ENCODE measurements around the gene GCAT.

Gene GCAT

DNA sequence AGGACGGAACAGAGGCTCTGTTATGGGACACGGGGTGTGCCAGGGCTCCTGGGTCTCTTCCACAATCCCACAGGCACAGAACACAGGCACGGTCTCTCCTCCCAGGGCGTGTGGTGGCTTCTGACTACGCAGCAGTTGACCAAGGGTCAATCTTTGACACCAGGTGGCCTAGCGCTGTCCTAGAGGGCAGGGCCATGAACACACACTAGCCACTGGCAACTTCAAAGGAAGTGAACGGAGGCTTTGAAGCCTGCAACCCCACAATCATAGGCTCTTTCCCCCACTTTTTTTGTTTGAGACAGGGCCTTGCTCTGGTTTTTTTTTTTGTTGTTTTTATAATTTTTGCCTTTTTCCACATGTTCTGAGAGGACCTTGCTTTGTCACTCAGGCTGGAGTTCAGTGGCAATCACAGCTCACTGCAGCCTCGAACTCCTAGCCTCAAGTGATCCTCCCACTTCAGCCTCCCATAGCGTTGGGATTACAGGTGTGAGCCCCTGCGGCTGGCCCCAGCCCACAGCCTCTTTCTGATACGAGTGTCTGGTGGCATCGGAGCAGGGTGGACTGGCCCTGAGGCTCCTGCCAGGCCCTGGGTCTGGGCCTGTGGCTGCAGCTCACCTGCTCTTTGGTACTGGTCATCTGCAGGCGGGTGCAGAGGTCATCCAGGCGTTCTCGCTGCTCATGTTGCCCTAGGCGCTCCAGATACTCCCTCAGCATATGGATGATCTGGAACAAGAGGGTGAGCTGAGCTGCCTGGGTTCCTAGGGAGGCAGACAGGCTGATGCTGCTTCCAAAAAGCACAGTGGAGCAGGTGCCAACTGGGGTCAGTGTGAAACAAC is 24.5 kb downstream of the GCAT start:
- H3K4me2 ChIP-seq: no peak overlapping the region
- no peak overlapping the region for H3K9ac ChIP-seq
- H3K4me3 ChIP-seq: no peak overlapping the region
- H3K27ac ChIP-seq: no peak overlapping the region
- TF ChIP-seq Cebpa-rat (IDR thresholded peaks at IDR 0.05): no peak
- no peaks in the 10 kb centered on the region for H3K4me1 ChIP-seq
- no peaks in the 10 kb centered on the region for H3K9me3 ChIP-seq
- peaks cover 88% of the 10 kb centered on the region for H3K36me3 ChIP-seq
- H4K20me1 ChIP-seq: no peaks in the 10 kb centered on the region
- H3K27me3 ChIP-seq: no peaks in the 10 kb centered on the region

DNA sequence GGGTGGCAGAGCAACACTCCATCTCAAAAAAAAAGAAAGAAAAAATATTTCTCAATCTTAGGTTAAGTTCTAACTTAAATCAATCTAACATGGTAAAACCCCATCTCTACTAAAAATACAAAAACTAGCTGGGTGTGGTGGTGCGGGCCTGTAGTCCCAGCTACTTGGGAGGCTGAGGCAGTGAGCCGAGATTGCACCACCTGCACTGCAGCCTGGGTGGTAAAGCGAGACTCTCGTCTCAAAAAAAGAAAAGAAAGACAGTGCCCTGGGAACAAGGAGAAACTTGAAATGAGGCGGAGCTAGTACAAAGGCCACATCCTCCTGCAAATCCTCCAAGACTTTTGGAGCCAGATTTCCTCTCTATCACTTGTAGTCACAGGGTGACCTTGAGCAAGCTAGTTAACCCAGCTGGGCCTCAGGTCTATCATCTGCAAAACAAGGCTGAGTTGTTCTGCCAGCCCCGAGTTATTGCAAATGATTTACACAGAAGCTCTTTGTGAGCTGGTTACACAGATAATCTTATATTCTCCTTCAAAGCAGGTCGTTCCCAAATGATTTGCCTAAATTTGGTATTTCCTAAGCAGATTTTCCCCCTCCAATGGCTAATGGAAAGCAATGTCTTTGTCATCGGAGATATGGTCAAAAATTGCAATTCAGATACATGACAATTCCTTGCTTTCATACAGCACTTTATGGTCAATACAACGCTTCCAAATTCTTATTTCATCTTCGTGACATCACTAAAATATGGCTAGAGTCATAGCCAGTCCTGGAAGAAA is 34.5 kb downstream of the GCAT start:
- Histone ChIP-seq H3K4me1 (peaks cover 17% of the 10 kb centered on the region), H3K27ac (no peak overlapping the region), H3K4me2 (peak overlapping the region; percentile 88), H3K4me3 (no peak overlapping the region), H3K9ac (no peak overlapping the region), H3K36me3 (peaks cover 37% of the 10 kb centered on the region), H3K27me3 (no peaks in the 10 kb centered on the region), H3K9me3 (peaks cover 8% of the 10 kb centered on the region), H4K20me1 (peaks cover 22% of the 10 kb centered on the region)
- no peak for TF ChIP-seq Cebpa-rat (IDR thresholded peaks at IDR 0.05)

DNA sequence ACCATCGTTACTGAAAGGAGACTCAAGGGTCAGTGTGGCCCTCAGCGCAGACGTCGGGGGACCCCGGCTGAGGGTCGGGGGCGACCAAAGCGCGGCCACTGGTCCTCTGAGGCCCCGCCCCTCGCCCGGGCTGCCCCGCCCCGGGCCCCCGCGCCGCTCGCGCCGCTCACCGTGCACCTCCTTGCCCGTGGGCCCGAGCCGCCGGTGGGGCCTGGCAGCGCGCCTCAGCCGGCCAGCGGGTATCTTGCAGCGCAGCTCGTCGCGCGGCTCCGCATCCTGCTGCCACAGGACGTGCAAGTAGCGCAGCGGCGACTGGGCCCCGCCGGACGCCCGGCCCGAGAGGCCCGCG is 36.0 kb downstream of the GCAT start:
- peak overlapping the region; percentile 80 for H3K27ac ChIP-seq
- peaks cover 22% of the 10 kb centered on the region for H3K36me3 ChIP-seq
- H3K9ac ChIP-seq: peak overlapping the region; percentile 87
- H3K27me3 ChIP-seq: no peaks in the 10 kb centered on the region
- H3K4me2 ChIP-seq: peak overlapping the region; percentile 88
- peaks cover 27% of the 10 kb centered on the region for H3K4me1 ChIP-seq
- H3K4me3 ChIP-seq: peak overlapping the region; percentile 91
- H3K9me3 ChIP-seq: peaks cover 8% of the 10 kb centered on the region
- H4K20me1 ChIP-seq: peaks cover 22% of the 10 kb centered on the region
- no peak for TF ChIP-seq Cebpa-rat (IDR thresholded peaks at IDR 0.05)

DNA sequence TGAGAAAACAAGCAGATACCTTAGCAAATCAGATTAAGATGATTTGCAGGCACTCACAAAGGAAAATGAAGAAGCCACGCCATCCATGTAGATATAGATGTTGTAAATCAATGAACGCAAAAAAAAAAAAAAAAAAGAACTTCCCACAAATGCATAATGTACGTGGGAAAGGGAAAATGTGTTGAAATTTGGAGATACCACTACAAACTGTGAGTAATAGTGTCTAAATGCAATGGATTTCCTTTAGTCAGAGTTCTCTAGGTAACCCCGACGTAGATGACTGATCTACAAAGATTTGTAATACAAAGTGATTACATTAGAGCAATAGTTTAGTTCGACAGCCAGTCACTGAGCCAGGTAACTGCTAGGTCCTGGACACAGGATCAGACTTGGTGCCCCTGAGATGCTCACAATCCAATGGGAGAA is 37.2 kb downstream of the GCAT start:
- Histone ChIP-seq H3K36me3 (peaks cover 10% of the 10 kb centered on the region), H3K4me2 (peak overlapping the region; percentile 46), H3K9me3 (peaks cover 8% of the 10 kb centered on the region), H3K4me3 (peak overlapping the region; percentile 91), H4K20me1 (peaks cover 25% of the 10 kb centered on the region), H3K4me1 (peaks cover 30% of the 10 kb centered on the region), H3K9ac (no peak overlapping the region), H3K27me3 (no peaks in the 10 kb centered on the region), H3K27ac (0 out of 2 replicates have a peak overlapping the region, but pooled peaks have one; percentile 32)
- no peak for TF ChIP-seq Cebpa-rat (IDR thresholded peaks at IDR 0.05)

DNA sequence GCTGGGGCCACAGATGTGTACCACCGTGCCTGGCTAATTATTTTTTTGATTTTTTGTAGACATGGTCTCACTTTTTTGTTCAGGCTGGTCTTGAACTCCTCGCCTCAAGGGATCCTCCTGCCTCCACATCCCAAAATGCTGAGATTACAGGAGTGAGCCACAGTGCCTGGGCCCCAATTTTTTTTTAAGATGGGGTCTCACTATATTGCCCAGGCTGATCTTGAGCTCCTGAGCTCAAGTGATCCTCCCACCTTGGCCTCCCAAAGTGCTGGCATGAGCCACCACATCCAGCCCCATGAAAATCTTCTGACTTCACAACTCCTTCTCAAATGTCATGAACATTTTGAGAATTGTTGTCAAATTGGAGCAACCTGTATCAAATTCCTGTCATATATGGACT is 38.7 kb downstream of the GCAT start:
- no peak for TF ChIP-seq Cebpa-rat (IDR thresholded peaks at IDR 0.05)
- Histone ChIP-seq H4K20me1 (peaks cover 40% of the 10 kb centered on the region), H3K27ac (no peak overlapping the region), H3K4me3 (no peak overlapping the region), H3K9me3 (peaks cover 8% of the 10 kb centered on the region), H3K9ac (no peak overlapping the region), H3K36me3 (peaks cover 8% of the 10 kb centered on the region), H3K4me2 (no peak overlapping the region), H3K27me3 (no peaks in the 10 kb centered on the region), H3K4me1 (peaks cover 44% of the 10 kb centered on the region)

DNA sequence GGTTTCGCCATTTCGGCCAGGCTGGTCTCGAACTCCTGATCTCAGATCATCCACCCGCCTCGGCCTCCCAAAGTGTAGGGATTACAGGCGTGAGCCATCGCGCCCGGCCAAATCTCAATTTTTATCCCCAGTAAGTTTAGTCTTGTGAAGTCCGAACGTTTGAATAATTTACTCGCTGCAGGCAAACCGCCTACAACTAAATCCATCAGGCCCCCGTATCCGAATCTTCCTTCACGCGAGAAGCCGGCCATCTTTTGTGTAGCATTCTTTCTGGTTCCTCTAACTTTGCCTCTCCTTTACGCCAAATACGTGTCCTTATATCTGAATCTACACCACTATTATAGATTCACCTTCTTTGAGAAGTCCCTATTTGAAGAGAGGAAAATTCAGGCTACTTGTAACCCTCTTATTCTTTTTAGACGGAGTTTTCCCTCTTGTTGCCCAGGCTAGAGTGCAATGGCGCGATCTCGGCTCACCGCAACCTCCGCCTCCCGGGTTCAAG is 40.9 kb downstream of the GCAT start:
- H3K4me3 ChIP-seq: peak overlapping the region; percentile 89
- peak overlapping the region; percentile 91 for H3K27ac ChIP-seq
- peaks cover 8% of the 10 kb centered on the region for H3K9me3 ChIP-seq
- H3K9ac ChIP-seq: peak overlapping the region; percentile 93
- peaks cover 30% of the 10 kb centered on the region for H3K36me3 ChIP-seq
- no peak for TF ChIP-seq Cebpa-rat (IDR thresholded peaks at IDR 0.05)
- peaks cover 27% of the 10 kb centered on the region for H3K4me1 ChIP-seq
- H3K27me3 ChIP-seq: no peaks in the 10 kb centered on the region
- H3K4me2 ChIP-seq: peak overlapping the region; percentile 93
- H4K20me1 ChIP-seq: peaks cover 44% of the 10 kb centered on the region

DNA sequence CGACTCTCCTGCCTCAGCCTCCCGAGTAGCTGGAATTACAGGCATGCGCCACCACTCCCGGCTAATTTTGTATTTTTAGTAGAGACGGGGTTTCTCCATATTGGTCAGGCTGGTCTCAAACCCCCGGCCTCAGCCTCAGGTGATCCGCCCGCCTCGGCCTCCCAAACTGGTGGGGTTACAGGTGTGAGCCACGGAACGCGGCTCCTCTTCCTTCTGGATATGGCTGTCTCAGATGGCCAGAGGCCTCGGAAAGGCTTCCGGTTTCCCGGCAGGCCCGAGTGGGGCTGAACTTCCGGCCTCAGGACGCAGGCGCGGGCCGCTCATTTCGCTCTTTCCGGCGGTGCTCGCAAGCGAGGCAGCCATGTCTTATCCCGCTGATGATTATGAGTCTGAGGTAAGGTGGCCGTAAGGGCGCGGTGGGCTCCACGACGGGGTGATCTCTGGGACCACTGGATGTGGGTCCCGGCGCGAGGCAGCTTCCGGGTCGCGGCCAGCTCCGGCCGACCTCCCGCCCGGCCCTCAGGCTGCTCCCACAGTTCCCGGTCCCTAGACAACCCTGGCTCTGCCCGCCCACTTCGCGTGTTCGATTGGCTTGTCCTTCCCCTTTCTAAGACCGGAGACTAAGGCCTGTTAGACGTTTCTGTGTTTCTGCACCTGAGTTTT is 41.5 kb downstream of the GCAT start, which contains the start of gene EIF3L:
TSS of gene EIF3L (plus strand) at position 331 of the 663 bp plus-strand sequence. CDS start at position 362, 31 bp downstream.
- H3K36me3 ChIP-seq: peaks cover 35% of the 10 kb centered on the region
- H3K4me2 ChIP-seq: peak within 1 kb of the TSS; percentile 93
- peaks cover 27% of the 10 kb centered on the region for H3K4me1 ChIP-seq
- no peaks in the 10 kb centered on the region for H3K27me3 ChIP-seq
- no peak for TF ChIP-seq Cebpa-rat (IDR thresholded peaks at IDR 0.05)
- H3K27ac ChIP-seq: peak within 1 kb of the TSS; percentile 91
- H3K9ac ChIP-seq: peak within 1 kb of the TSS; percentile 93
- H3K9me3 ChIP-seq: peaks cover 8% of the 10 kb centered on the region
- peaks cover 46% of the 10 kb centered on the region for H4K20me1 ChIP-seq
- H3K4me3 ChIP-seq: peak within 1 kb of the TSS; percentile 89

DNA sequence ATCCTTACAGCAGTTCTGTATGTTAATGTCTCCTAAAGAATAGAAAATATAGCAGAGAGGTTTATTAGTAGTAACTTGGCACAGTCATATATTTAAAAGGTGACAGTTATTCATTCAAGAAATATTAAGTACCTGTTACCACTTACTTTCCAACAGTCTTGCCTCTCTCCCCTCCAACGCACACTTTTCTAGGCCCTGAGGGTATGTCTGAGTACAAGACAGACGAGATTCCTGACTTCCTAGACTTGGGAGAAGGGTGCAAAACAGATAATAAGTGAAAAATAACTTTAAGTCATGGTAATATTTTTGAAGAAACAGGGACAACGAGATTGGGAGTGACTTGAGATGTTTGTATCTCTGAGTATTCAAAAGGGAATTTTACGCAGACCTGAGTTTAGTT is 43.1 kb downstream of the GCAT start:
- no peak for TF ChIP-seq Cebpa-rat (IDR thresholded peaks at IDR 0.05)
- H3K9me3 ChIP-seq: no peaks in the 10 kb centered on the region
- H3K27me3 ChIP-seq: no peaks in the 10 kb centered on the region
- peaks cover 51% of the 10 kb centered on the region for H3K36me3 ChIP-seq
- peaks cover 62% of the 10 kb centered on the region for H4K20me1 ChIP-seq
- H3K4me1 ChIP-seq: peaks cover 27% of the 10 kb centered on the region
- peak overlapping the region; percentile 93; the same call in 1 of the 2 replicates for H3K4me2 ChIP-seq
- H3K27ac ChIP-seq: no peak overlapping the region
- no peak overlapping the region; the same call in 1 of the 2 replicates for H3K4me3 ChIP-seq
- H3K9ac ChIP-seq: 0 out of 2 replicates have a peak overlapping the region, but pooled peaks have one; percentile 19

DNA sequence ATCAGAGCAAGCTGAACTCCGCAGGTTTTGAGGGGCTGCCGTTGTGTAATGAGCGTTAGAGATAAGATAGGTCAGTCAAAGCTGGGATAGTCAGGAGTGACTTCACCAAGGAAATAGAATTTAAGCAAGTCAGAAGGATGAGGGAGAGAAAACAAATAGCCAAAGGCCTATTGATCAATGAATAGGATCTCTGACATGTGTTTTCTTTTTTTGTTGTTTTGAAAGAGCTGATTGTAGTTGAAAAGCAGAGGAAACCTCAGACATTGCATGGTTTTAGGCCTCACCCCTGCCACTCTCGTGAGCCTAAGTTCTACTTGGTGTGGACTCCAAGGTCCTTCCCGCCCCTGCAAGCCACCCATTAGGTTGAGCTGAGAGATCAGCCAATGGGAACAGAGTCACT is 44.7 kb downstream of the GCAT start:
- H3K27ac ChIP-seq: no peak overlapping the region
- peaks cover 27% of the 10 kb centered on the region for H3K4me1 ChIP-seq
- H3K4me3 ChIP-seq: no peak overlapping the region
- H3K4me2 ChIP-seq: no peak overlapping the region
- no peak overlapping the region for H3K9ac ChIP-seq
- H3K36me3 ChIP-seq: peaks cover 67% of the 10 kb centered on the region
- no peaks in the 10 kb centered on the region for H3K27me3 ChIP-seq
- H4K20me1 ChIP-seq: peaks cover 78% of the 10 kb centered on the region
- TF ChIP-seq Cebpa-rat (IDR thresholded peaks at IDR 0.05): no peak
- no peaks in the 10 kb centered on the region for H3K9me3 ChIP-seq
